ENCODE measurements around the gene OMA1. TPM values are rescaled to one million over a fixed set of nuclear protein-coding genes. Genes with fewer than 3 reads are reported as not detected.

OMA1 gene
- polyA plus RNA-seq, 1 of the 3 experiments (the other 2 are of a cell fraction): 6.9 TPM

GRCh38 chr1:58439946-58440345, 106.6 kb downstream of the OMA1 start:
- ChIA-PET CTCF (interaction anchor here (1.2 kb wide), 1 partner anchor 189 kb away, joined by 3 read pairs; no protein-coding TSS in a partner anchor), POLR2A (no interaction called here)
- no peaks in the 10 kb centered on the region for H3K9me2 ChIP-seq
- H3K9ac ChIP-seq: no peak overlapping the region
- H3K9me3 ChIP-seq: no peaks in the 10 kb centered on the region
- no peaks in the 10 kb centered on the region for H3F3A ChIP-seq (replicated peaks; ENCODE audit: insufficient read depth)
- no peaks in the 10 kb centered on the region for H3K79me2 ChIP-seq (ENCODE audit: insufficient read depth)
- H3K27me3 ChIP-seq (ENCODE audit: insufficient read depth): no peaks in the 10 kb centered on the region
- no peak overlapping the region for H3K27ac ChIP-seq (ENCODE audit: low read depth in 2 of 2, low read length in 1 of 2)
- WGBS (ENCODE audit: low lambda C conversion rate): 91% methylated on average over 4 of the region's 4 CpGs
- no peak for DNase-seq
- TF ChIP-seq POLR2AphosphoS5 (IDR thresholded peaks at IDR 0.05; ENCODE audit: low read depth, low read length): no peak
- no peak for TF ChIP-seq FOXM1 (IDR thresholded peaks at IDR 0.05; ENCODE audit: low read depth)
- TF ChIP-seq CHD2 (IDR thresholded peaks at IDR 0.05; ENCODE audit: low read length, partially characterized antibody): no peak
- no peak for TF ChIP-seq SMC3 (IDR thresholded peaks at IDR 0.05; ENCODE audit: low read depth, low read length)
- TF ChIP-seq MXI1 (IDR thresholded peaks at IDR 0.05; ENCODE audit: low read depth, low read length): no peak
- TF ChIP-seq ZBTB33 (IDR thresholded peaks at IDR 0.05; ENCODE audit: borderline replicate concordance, low read depth): no peak
- TF ChIP-seq SIN3A (IDR thresholded peaks at IDR 0.05; ENCODE audit: borderline replicate concordance, low read depth, low read length): no peak
- TF ChIP-seq TAF1 (IDR thresholded peaks at IDR 0.05; ENCODE audit: borderline replicate concordance, low read depth, low read length): no peak
- no peak for TF ChIP-seq RXRA (IDR thresholded peaks at IDR 0.05; ENCODE audit: borderline replicate concordance, low read depth)
- TF ChIP-seq GATA2 (CRISPR knock-in tag; IDR thresholded peaks at IDR 0.05): no peak
- TF ChIP-seq PBX3 (IDR thresholded peaks at IDR 0.05): no peak
- no peak for TF ChIP-seq JUND (IDR thresholded peaks at IDR 0.05)
- TF ChIP-seq TCF12 (IDR thresholded peaks at IDR 0.05): no peak
- no peak for TF ChIP-seq REST (IDR thresholded peaks at IDR 0.05; ENCODE audit: low read depth, low read length)
- no peaks in the 10 kb centered on the region for H4K20me1 ChIP-seq (ENCODE audit: insufficient read depth)
- no peak overlapping the region for H3K4me3 ChIP-seq (ENCODE audit: low read depth in 2 of 2, low read length in 1 of 2)
- H3K36me3 ChIP-seq (replicated peaks in 1 of 2; ENCODE audit: control insufficient read depth in 1 of 2, insufficient read depth in 2 of 2, low read length in 1 of 2): no peaks in the 10 kb centered on the region
- H3K4me1 ChIP-seq (ENCODE audit: control insufficient read depth in 1 of 2, insufficient read depth in 2 of 2, low read depth in 1 of 2, low read length in 1 of 2): peaks cover 0 to 20% of the 10 kb centered on the region in 2 experiments; a peak in 2 of 4 replicates
- no peak overlapping the region for H3K4me2 ChIP-seq
- H2AFZ ChIP-seq (ENCODE audit: low read depth): no peak overlapping the region
